Measurements from ENCODE around the gene ZC3H12D. TPM values are rescaled to one million over a fixed set of nuclear protein-coding genes. Genes with fewer than 3 reads are reported as not detected.

ZC3H12D gene
- total and polyA plus RNA-seq, 2 of the 13 experiments (the other 11 are each of a cell fraction or from before 2014, with no cell fraction given): 1.2 to 2.7 TPM

- TF ChIP-seq ZNF605 (CRISPR knock-in tag; IDR thresholded peaks at IDR 0.05): 0 out of 2 replicates have a peak, but pooled peaks have one; percentile 27
- TF ChIP-seq MIER3 (CRISPR knock-in tag; IDR thresholded peaks at IDR 0.05; ENCODE audit: borderline replicate concordance): peak; percentile 68; the same call in 1 of the 2 replicates
- TF ChIP-seq HIC2 (CRISPR knock-in tag; IDR thresholded peaks at IDR 0.05; ENCODE audit: low read depth): no peak
- TF ChIP-seq ATF6 (CRISPR knock-in tag; conservative IDR thresholded peaks at IDR 0.05): 0 out of 2 replicates have a peak, but pooled peaks have one; percentile 60
- TF ChIP-seq ZNF263 (CRISPR knock-in tag; IDR thresholded peaks at IDR 0.05): peak; percentile 18; the same call in 1 of the 2 replicates
- no peak for TF ChIP-seq ZFP1 (CRISPR knock-in tag; IDR thresholded peaks at IDR 0.05)
- peak; percentile 36; the same call in 1 of the 2 replicates for TF ChIP-seq SAP130 (CRISPR knock-in tag; IDR thresholded peaks at IDR 0.05; ENCODE audit: low read depth)
- peak; percentile 93 for TF ChIP-seq RELA (CRISPR knock-in tag; IDR thresholded peaks at IDR 0.05)
- peak; percentile 77 for TF ChIP-seq NR2F1 (CRISPR knock-in tag; IDR thresholded peaks at IDR 0.05)
- no peak for TF ChIP-seq MAZ (IDR thresholded peaks at IDR 0.05; ENCODE audit: borderline replicate concordance, low read depth, low read length)
- TF ChIP-seq MAZ (CRISPR knock-in tag; IDR thresholded peaks at IDR 0.05; ENCODE audit: low read depth): peak; percentile 47; the same call in 1 of the 2 replicates
- TF ChIP-seq TOPORS (CRISPR knock-in tag; IDR thresholded peaks at IDR 0.05): no peak
- TF ChIP-seq ATRX (CRISPR knock-in tag; IDR thresholded peaks at IDR 0.05; ENCODE audit: borderline replicate concordance): no peak
- peak; percentile 62 for TF ChIP-seq FOXA3 (CRISPR knock-in tag; IDR thresholded peaks at IDR 0.05)
- no peak for TF ChIP-seq ZNF251 (CRISPR knock-in tag; IDR thresholded peaks at IDR 0.05)
- TF ChIP-seq ZNF777 (CRISPR knock-in tag; IDR thresholded peaks at IDR 0.05): peak; percentile 27; the same call in 1 of the 2 replicates
- peak; percentile 58; the same call in 1 of the 2 replicates for TF ChIP-seq PITX1 (CRISPR knock-in tag; IDR thresholded peaks at IDR 0.05)
- TF ChIP-seq ZNF773 (CRISPR knock-in tag; IDR thresholded peaks at IDR 0.05; ENCODE audit: borderline replicate concordance): no peak
- TF ChIP-seq ZNF768 (CRISPR knock-in tag; IDR thresholded peaks at IDR 0.05): peak; percentile 43; the same call in 1 of the 2 replicates
- peak; percentile 58; the same call in 1 of the 2 replicates for TF ChIP-seq MEIS1 (CRISPR knock-in tag; IDR thresholded peaks at IDR 0.05; ENCODE audit: borderline replicate concordance)
- TF ChIP-seq BCL6 (CRISPR knock-in tag; IDR thresholded peaks at IDR 0.05): 0 out of 2 replicates have a peak, but pooled peaks have one; percentile 55
- TF ChIP-seq TIGD3 (CRISPR knock-in tag; IDR thresholded peaks at IDR 0.05; ENCODE audit: borderline replicate concordance): 0 out of 2 replicates have a peak, but pooled peaks have one; percentile 44
Observed at GRCh38 chr6:149431905-149432775, 52.7 kb downstream of the ZC3H12D start (continued).

Data from HepG2 (cell line).